ENCODE results near the gene STAP1.

- TF ChIP-seq EZH2 (IDR thresholded peaks at IDR 0.05; ENCODE audit: low read length) (no peak), CTCF (optimal IDR thresholded peaks at IDR 0.05 in 1 of 3, IDR thresholded peaks at IDR 0.05 in 1 of 3, conservative IDR thresholded peaks at IDR 0.05 in 1 of 3; ENCODE audit: extremely low read depth in 1 of 3, insufficient read depth in 2 of 3, low read length in 3 of 3) (no peak)
Observed at GRCh38 chr4:67580577-67580976, 22.1 kb downstream of the STAP1 start.
